Lung (tissue), 12 donors: ENCODE results near the gene NXN. TPM values are rescaled to one million over a fixed set of nuclear protein-coding genes. Genes with fewer than 3 reads are reported as not detected.

ENCODE experiments used
- ATAC-seq: fragments of 200-7000 bp; cut with Tn5 transposase; one replicate; pipeline ENCODE4 v1.9.1; 2020; ENCODE audit warnings: moderate number of reproducible peaks; ENCODE audit not compliant: insufficient read depth, low FRiP score
- DNase-seq, 3 donors: peaks; one replicate each; pipeline ENCODE4 v3.0.0-alpha.2; 2013 to 2017
- H3K27ac ChIP-seq, 2 donors: one replicate each; pipeline ENCODE4 v1.5.1; 2013; ENCODE audit warnings: mild to moderate bottlenecking in 2 of 2, moderate library complexity in 2 of 2, control low read depth in 1 of 2, inconsistent platforms in 1 of 2, low read depth in 1 of 2, low read length in 1 of 2
- H3K27me3 ChIP-seq, 3 donors: one replicate each; pipeline ENCODE4 v1.5.1; 2013; ENCODE audit warnings: low read length in 2 of 3; ENCODE audit not compliant: control insufficient read depth in 3 of 3, insufficient read depth in 3 of 3
- H3K36me3 ChIP-seq, 4 donors: one replicate each; pipeline ENCODE4 v1.5.1; 2013; ENCODE audit warnings: low read length in 4 of 4, mild to moderate bottlenecking in 1 of 4, moderate library complexity in 1 of 4; ENCODE audit not compliant: control insufficient read depth in 4 of 4, insufficient read depth in 4 of 4
- H3K4me1 ChIP-seq, 5 donors: one replicate each; pipeline ENCODE4 v1.5.1; 2013; ENCODE audit warnings: low read length in 5 of 5, mild to moderate bottlenecking in 2 of 5, moderate library complexity in 1 of 5; ENCODE audit not compliant: control insufficient read depth in 5 of 5, insufficient read depth in 5 of 5
- H3K4me3 ChIP-seq: one replicate; pipeline ENCODE4 v1.5.1; 2013; ENCODE audit warnings: mild to moderate bottlenecking, control low read depth, moderate library complexity
- H3K9ac ChIP-seq, 2 donors: one replicate each; pipeline ENCODE4 v1.5.1; 2013; ENCODE audit warnings: low read length in 2 of 2, control low read depth in 1 of 2; ENCODE audit not compliant: insufficient read depth in 1 of 2
- H3K9me3 ChIP-seq, 4 donors: one replicate each; pipeline ENCODE4 v1.5.1; 2013; ENCODE audit warnings: low read length in 3 of 4, mild to moderate bottlenecking in 1 of 4, moderate library complexity in 1 of 4; ENCODE audit not compliant: control insufficient read depth in 4 of 4, insufficient read depth in 3 of 4
- CTCF ChIP-seq: IDR thresholded peaks from 2 replicates; pipeline ENCODE4 v1.5.1; 2012; ENCODE audit warnings: mild to moderate bottlenecking; ENCODE audit errors: control extremely low read depth, extremely low read depth
- WGBS, 2 donors: extraction: QIAGEN DNeasy Blood & Tissue Kit; methylation state at CpG; one replicate each; pipeline ENCODE4 v1.1.7; 2013; 5-methylcytosine and 5-hydroxymethylcytosine counted together
- polyA plus RNA-seq, 2 donors: library from polyadenylated mRNA; stranded (reverse); fragments of 200-250 nt; gene quantifications; one replicate each; pipeline ENCODE4 v1.2.1, GENCODE V29; 2013
- total RNA-seq, 2 donors: library from RNA; depleted of rRNA in 1 of 2; stranded (reverse); fragments of >200 nt in 1 of 2; gene quantifications; one replicate each; pipeline ENCODE4 v1.2.1, GENCODE V29; 2014 to 2021
- donor health status: control.
- donor health status: control.
- donor health status: Bipolar disorder and iron deficiency.
- donor health status: healthy.
- donor health status: DM: yes; HTN: yes; CAD: no.

The NXN gene
- total and polyA plus RNA-seq, 4 donors: 17.6 to 57.7 (median 39.9) TPM

DNA sequence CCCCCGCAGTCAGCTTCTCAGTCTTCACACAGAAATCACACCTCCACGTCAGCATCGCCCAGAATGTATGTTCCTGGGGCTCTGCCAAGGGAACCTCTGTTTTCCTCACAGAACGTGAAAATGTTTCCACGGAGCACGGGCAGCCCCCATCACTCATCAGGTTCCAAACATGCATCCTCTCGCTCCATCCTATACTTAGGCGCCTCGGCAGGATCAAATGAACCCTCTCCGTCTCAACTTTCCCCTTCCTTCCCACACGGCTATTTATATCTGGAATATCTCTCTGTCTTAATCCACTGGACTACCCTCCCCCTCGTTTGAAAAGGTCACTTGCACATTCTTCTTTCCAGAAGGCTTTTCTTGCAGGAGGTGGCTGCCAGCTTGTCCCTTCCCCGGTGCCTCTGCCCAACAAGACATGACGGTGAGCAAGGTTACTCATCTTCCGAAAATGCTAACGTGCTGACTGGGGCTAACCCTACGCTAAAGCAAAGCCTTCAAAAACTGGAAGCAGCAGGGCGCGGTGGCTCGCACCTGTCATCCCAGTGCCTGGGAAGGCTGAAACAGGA lies 21.6 kb downstream of the NXN start:
- peaks cover 0 to 2% (median 0%) of the 10 kb centered on the region in 4 donors for H3K36me3 ChIP-seq
- DNase-seq: no peak
- H3K4me1 ChIP-seq: peaks cover 0 to 7% (median 3%) of the 10 kb centered on the region in 5 donors
- H3K27me3 ChIP-seq: no peaks in the 10 kb centered on the region
- WGBS, 2 donors: 79 to 85% methylated on average over 20 of the region's 20 CpGs
- H3K4me3 ChIP-seq: no peak overlapping the region
- peaks cover 0 to 2% (median 0%) of the 10 kb centered on the region in 4 donors for H3K9me3 ChIP-seq
- no peak overlapping the region for H3K9ac ChIP-seq
- no peak overlapping the region for H3K27ac ChIP-seq
- ATAC-seq: no peak
- no peak for TF ChIP-seq CTCF

- Histone ChIP-seq H3K4me3 (no peak overlapping the region), H3K9me3 (peaks cover 0 to 2% (median 0%) of the 10 kb centered on the region in 4 donors), H3K4me1 (peaks cover 0 to 9% (median 3%) of the 10 kb centered on the region in 5 donors), H3K9ac (no peak overlapping the region), H3K27me3 (no peaks in the 10 kb centered on the region), H3K27ac (no peak overlapping the region), H3K36me3 (peaks cover 0 to 2% (median 0%) of the 10 kb centered on the region in 4 donors)
- TF ChIP-seq CTCF: no peak
- DNase-seq (no peak), ATAC-seq (no peak)
- 67 to 71% methylated on average over 8 of the region's 8 CpGs for WGBS, 2 donors
These were observed 22.7 kb downstream of the NXN start for GRCh38 chr17:956905-957304.

DNA sequence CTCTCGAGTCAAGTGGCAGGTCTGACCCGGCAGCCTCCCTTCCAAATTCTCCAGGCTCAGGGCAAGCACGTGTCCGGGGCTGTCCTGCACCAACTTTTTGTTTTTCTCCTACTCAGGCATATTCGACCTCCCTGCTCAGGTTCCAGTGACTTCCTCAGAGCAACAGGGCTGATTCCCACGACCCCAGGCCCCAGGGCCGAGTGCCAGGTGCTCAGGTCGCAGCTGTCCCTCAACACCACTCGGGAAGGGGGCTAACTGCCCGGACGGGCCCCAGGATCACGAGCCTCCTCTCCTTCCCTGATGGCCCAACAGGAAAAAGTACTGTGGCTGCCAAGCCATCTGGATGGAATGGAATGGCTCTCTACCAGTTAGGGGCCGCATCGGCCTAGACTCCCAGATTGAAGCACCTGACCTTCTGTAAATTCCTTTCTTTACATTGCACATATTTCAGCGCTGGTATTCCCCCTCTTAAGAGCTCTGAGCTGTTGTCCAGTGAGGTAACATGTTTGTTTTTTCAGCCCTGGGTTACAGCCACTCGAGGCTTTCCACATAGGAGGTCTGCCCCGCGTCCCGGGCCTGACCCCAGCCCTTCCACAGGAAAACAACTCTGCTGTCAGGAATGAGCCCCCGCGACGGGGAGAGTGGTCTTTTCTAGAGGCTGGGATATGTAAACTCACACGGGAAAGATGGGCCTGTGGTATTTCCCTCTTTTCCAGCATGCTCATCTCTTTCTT lies 25.0 kb downstream of the NXN start:
- Histone ChIP-seq H3K4me3 (no peak overlapping the region), H3K9me3 (peaks cover 0 to 2% (median 0%) of the 10 kb centered on the region in 4 donors), H3K27me3 (no peaks in the 10 kb centered on the region), H3K9ac (peak overlapping the region in 1 of 2 donors; percentile 49), H3K36me3 (peaks cover 0 to 2% (median 0%) of the 10 kb centered on the region in 4 donors), H3K4me1 (peaks cover 3 to 17% (median 6%) of the 10 kb centered on the region in 5 donors), H3K27ac (peak overlapping the region in 1 of 2 donors; percentile 77)
- no peak for TF ChIP-seq CTCF
- DNase-seq (peak; percentile 69 to 82 (median 73)), ATAC-seq (peak; percentile 37)
- 51 to 67% methylated on average over 23 of the region's 23 CpGs for WGBS, 2 donors
